K562 (cell line): ENCODE measurements around the gene HSPA4. TPM values are rescaled to one million over a fixed set of nuclear protein-coding genes. Genes with fewer than 3 reads are reported as not detected.

ENCODE experiments used
- ARNT ChIP-seq, 2 experiments: fragments of 450-650 bp; IDR thresholded peaks; 2 replicates each; pipeline ENCODE4 v1.6.1; 2016; ENCODE audit warnings: mild to moderate bottlenecking in 1 of 2
- EGR1 ChIP-seq: fragments of 450-650 bp; conservative IDR thresholded peaks from 2 replicates; pipeline ENCODE4 v1.6.1; 2017; ENCODE audit warnings: mild to moderate bottlenecking
- FOSL1 ChIP-seq: fragments of 200-800 bp; sonication (Bioruptor generic); conservative IDR thresholded peaks from 2 replicates; pipeline ENCODE4 v1.6.1; 2016; ENCODE audit warnings: missing genetic modification characterization, missing compliant biosample characterization
- GTF2A2 ChIP-seq: IDR thresholded peaks from 2 replicates; pipeline ENCODE4 v1.6.1; 2016; ENCODE audit warnings: mild to moderate bottlenecking, missing genetic modification characterization, missing compliant biosample characterization
- HDAC2 ChIP-seq: fragments of 450-650 bp; IDR thresholded peaks from 2 replicates; pipeline ENCODE4 v1.6.1; 2016; ENCODE audit warnings: mild to moderate bottlenecking
- TCF3 ChIP-seq: sonication (generic); formaldehyde crosslinking; IDR thresholded peaks from 2 replicates; pipeline ENCODE4 v1.4.0; 2020; ENCODE audit warnings: mild to moderate bottlenecking, missing genetic modification reagents
- TCF7L2 ChIP-seq: fragments of 150-350 bp; IDR thresholded peaks from 2 replicates; pipeline ENCODE4 v1.6.1; 2016; ENCODE audit warnings: low read depth, mild to moderate bottlenecking, low read length, moderate library complexity
- TEAD4 ChIP-seq, 2 experiments: sonication (generic) in 1 of 2; formaldehyde crosslinking in 1 of 2; IDR thresholded peaks; 2 replicates each; pipeline versions ENCODE4 v1.6.1 to v1.8.0; 2012 to 2022; ENCODE audit warnings: borderline replicate concordance in 1 of 2, inconsistent platforms in 1 of 2, low read length in 1 of 2, mild to moderate bottlenecking in 1 of 2, missing genetic modification reagents in 1 of 2
- ZBTB8A ChIP-seq: fragments of 450-650 bp; IDR thresholded peaks from 2 replicates; pipeline ENCODE4 v1.6.1; 2018; ENCODE audit warnings: mild to moderate bottlenecking, moderate library complexity; ENCODE audit not compliant: partially characterized antibody
- ZNF165 ChIP-seq: fragments of 250-450 bp; sonication (Bioruptor Pico); IDR thresholded peaks from 2 replicates; pipeline ENCODE4 v1.4.0; 2020; ENCODE audit warnings: borderline replicate concordance
- ZNF77 ChIP-seq: fragments of 250-450 bp; sonication (Bioruptor Pico); IDR thresholded peaks from 2 replicates; pipeline ENCODE4 v1.5.0; 2020
- ZNF785 ChIP-seq: fragments of 250-450 bp; sonication (Bioruptor Pico); IDR thresholded peaks from 2 replicates; pipeline ENCODE4 v1.4.0; 2020; ENCODE audit warnings: mild to moderate bottlenecking
- polyA plus RNA-seq, 8 experiments: library from polyadenylated mRNA; depleted of rRNA in 4 of 8; stranded (reverse) in 5 of 8; unstranded in 3 of 8; fragments of >200 nt; fragmentation: Nextera tagmentation in 2 of 8; fragmentation: Illumina TruSeq in 1 of 8; extraction: Ambion mirVana in 2 of 8; extraction: Trizol in 1 of 8; gene quantifications; 2 replicates each; pipeline versions ENCODE4 v1.2.1 to v1.2.3, GENCODE V29; 2011 to 2014; ENCODE audit warnings: inconsistent platforms in 1 of 8, missing spikeins in 1 of 8
- total RNA-seq, 7 experiments: library from RNA; depleted of rRNA in 6 of 7; stranded (reverse); fragments of >200 nt in 6 of 7; fragmentation: Illumina TruSeq in 2 of 7; extraction: Trizol in 2 of 7; gene quantifications; 2 replicates each; pipeline versions ENCODE4 v1.2.1 to v1.2.3, GENCODE V29; 2011 to 2021; ENCODE audit warnings: low replicate concordance in 1 of 7
- TF ChIP-seq, protein P1 (sequence below): sonication (generic); formaldehyde crosslinking; IDR thresholded peaks from 2 replicates; pipeline ENCODE4 v1.8.1; 2023; ENCODE audit warnings: mild to moderate bottlenecking, missing genetic modification reagents
- TF ChIP-seq, protein P2 (sequence below): fragments of 250-450 bp; sonication (Bioruptor Pico); IDR thresholded peaks from 2 replicates; pipeline ENCODE4 v1.5.0; 2021; ENCODE audit warnings: mild to moderate bottlenecking, moderate library complexity
- TF ChIP-seq, protein P3 (sequence below): sonication (generic); formaldehyde crosslinking; IDR thresholded peaks from 2 replicates; pipeline ENCODE4 v1.8.0; 2023; ENCODE audit warnings: mild to moderate bottlenecking, missing genetic modification reagents
- TF ChIP-seq, protein P4 (sequence below): fragments of 250-450 bp; sonication (Bioruptor Pico); IDR thresholded peaks from 2 replicates; pipeline ENCODE4 v1.4.0; 2020; ENCODE audit warnings: mild to moderate bottlenecking

The HSPA4 gene
- total and polyA plus RNA-seq, 9 of the 15 experiments (the other 6 are each of a cell fraction or from before 2014, with no cell fraction given): 90.3 to 286 (median 148) TPM

DNA sequence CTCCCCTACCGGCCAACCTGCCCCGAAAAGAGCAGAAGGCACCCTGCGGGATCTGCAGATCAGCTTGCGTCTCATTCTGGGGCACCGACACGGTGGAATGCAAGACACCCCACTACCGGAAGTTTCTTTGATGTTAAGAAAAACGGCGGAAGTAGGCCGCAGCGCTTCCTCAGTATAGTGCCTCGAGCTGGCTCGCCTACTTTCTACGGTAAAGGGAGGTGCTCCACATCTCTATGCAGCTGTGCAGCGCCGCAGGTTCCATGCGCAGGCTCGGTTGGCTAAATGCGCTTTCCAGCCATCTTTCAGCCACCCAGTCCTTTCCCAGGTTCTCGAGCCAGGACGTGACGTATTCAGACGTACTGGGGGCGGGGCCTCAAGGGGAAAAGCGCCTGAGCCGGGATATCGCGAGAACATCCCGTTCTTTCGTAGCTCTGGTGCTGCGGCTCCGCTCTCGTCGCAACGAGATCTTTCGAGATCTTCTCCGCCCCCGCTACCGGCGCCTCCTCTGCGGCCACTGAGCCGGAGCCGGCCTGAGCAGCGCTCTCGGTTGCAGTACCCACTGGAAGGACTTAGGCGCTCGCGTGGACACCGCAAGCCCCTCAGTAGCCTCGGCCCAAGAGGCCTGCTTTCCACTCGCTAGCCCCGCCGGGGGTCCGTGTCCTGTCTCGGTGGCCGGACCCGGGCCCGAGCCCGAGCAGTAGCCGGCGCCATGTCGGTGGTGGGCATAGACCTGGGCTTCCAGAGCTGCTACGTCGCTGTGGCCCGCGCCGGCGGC lies at the start of gene HSPA4 (continued):
- TF ChIP-seq, protein P1, sequence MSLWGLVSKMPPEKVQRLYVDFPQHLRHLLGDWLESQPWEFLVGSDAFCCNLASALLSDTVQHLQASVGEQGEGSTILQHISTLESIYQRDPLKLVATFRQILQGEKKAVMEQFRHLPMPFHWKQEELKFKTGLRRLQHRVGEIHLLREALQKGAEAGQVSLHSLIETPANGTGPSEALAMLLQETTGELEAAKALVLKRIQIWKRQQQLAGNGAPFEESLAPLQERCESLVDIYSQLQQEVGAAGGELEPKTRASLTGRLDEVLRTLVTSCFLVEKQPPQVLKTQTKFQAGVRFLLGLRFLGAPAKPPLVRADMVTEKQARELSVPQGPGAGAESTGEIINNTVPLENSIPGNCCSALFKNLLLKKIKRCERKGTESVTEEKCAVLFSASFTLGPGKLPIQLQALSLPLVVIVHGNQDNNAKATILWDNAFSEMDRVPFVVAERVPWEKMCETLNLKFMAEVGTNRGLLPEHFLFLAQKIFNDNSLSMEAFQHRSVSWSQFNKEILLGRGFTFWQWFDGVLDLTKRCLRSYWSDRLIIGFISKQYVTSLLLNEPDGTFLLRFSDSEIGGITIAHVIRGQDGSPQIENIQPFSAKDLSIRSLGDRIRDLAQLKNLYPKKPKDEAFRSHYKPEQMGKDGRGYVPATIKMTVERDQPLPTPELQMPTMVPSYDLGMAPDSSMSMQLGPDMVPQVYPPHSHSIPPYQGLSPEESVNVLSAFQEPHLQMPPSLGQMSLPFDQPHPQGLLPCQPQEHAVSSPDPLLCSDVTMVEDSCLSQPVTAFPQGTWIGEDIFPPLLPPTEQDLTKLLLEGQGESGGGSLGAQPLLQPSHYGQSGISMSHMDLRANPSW (CRISPR knock-in tag): no peak
- TF ChIP-seq HDAC2 (no peak), ZNF785 (no peak), EGR1 (peak; percentile 99), ARNT (IDR thresholded peaks at IDR 0.05) (no peak), ZNF165 (CRISPR knock-in tag) (no peak), ZNF77 (CRISPR knock-in tag) (no peak), TEAD4 (IDR thresholded peaks at IDR 0.05; ENCODE audit: low read length) (peak; percentile 50; the same call in 1 of the 2 replicates), TEAD4 (CRISPR knock-in tag; IDR thresholded peaks at IDR 0.05; ENCODE audit: borderline replicate concordance) (0 out of 2 replicates have a peak, but pooled peaks have one; percentile 9), FOSL1 (tag) (no peak), GTF2A2 (no peak), ZBTB8A (no peak), TCF7L2 (no peak), TCF3 (peak; percentile 30)
- TF ChIP-seq, protein P2, sequence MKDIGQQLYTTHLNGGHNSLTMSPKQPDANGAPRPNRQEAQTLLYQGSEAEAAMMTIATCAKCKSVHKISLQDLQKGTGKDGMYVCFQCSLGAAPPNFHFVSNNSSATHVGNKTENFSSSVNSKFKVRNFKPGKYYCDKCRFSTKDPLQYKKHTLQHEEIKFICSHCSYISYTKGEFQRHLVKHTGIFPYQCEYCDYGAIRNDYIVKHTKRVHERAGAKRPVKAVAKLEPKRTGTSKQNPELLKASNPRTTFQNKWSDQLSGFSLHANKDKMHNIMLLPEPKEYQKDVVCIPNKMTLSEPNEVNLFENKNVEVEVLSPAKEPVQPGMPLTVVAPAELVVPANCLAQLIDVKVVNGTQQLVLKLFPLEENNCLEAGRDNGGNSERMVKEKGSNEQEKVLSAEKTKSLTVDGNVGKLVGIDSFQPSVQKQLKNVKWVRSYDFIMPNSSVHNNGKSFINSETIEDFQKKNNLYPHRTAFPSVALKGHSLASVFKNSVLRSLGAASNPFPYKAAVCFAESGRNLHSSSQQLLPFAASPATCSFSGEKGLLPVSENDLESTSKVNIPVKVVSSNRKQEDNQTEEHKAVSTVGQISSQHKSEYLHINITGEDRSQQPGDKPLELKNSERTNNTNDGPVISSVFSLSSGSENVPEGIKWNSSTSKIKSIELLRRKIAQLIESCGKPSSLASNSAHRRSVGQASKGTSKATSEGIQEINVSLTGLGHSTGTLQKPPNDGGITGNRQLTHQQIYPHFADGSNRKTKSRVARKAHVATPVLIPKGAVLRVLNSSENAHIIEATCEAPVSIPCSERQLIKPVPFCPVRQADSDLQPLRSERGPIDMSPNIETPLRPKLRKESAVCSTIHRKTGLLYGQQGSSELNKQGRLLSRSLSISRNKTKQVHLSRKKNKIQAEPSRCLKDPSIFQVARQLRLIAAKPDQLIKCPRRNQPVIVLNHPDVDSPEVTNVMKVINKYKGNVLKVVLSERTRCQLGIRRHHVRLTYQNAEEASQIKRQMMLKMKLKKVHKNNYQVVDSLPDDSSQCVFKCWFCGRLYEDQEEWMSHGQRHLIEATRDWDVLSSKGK (CRISPR knock-in tag): no peak
- TF ChIP-seq, protein P3, sequence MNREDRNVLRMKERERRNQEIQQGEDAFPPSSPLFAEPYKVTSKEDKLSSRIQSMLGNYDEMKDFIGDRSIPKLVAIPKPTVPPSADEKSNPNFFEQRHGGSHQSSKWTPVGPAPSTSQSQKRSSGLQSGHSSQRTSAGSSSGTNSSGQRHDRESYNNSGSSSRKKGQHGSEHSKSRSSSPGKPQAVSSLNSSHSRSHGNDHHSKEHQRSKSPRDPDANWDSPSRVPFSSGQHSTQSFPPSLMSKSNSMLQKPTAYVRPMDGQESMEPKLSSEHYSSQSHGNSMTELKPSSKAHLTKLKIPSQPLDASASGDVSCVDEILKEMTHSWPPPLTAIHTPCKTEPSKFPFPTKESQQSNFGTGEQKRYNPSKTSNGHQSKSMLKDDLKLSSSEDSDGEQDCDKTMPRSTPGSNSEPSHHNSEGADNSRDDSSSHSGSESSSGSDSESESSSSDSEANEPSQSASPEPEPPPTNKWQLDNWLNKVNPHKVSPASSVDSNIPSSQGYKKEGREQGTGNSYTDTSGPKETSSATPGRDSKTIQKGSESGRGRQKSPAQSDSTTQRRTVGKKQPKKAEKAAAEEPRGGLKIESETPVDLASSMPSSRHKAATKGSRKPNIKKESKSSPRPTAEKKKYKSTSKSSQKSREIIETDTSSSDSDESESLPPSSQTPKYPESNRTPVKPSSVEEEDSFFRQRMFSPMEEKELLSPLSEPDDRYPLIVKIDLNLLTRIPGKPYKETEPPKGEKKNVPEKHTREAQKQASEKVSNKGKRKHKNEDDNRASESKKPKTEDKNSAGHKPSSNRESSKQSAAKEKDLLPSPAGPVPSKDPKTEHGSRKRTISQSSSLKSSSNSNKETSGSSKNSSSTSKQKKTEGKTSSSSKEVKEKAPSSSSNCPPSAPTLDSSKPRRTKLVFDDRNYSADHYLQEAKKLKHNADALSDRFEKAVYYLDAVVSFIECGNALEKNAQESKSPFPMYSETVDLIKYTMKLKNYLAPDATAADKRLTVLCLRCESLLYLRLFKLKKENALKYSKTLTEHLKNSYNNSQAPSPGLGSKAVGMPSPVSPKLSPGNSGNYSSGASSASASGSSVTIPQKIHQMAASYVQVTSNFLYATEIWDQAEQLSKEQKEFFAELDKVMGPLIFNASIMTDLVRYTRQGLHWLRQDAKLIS: peak; percentile 53; the same call in 1 of the 2 replicates
- TF ChIP-seq, protein P4, sequence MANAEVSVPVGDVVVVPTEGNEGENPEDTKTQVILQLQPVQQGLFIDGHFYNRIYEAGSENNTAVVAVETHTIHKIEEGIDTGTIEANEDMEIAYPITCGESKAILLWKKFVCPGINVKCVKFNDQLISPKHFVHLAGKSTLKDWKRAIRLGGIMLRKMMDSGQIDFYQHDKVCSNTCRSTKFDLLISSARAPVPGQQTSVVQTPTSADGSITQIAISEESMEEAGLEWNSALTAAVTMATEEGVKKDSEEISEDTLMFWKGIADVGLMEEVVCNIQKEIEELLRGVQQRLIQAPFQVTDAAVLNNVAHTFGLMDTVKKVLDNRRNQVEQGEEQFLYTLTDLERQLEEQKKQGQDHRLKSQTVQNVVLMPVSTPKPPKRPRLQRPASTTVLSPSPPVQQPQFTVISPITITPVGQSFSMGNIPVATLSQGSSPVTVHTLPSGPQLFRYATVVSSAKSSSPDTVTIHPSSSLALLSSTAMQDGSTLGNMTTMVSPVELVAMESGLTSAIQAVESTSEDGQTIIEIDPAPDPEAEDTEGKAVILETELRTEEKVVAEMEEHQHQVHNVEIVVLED (CRISPR knock-in tag): no peak; the same call in 1 of the 2 replicates
